GM15510 (cell line): ENCODE measurements around the gene TGFBI.

Experiments
- POLR2A ChIP-seq: IDR thresholded peaks from 3 replicates; pipeline ENCODE4 v1.6.1; 2011; ENCODE audit warnings: borderline replicate concordance; ENCODE audit not compliant: insufficient read length; ENCODE audit errors: extremely low read depth

The TGFBI gene

DNA sequence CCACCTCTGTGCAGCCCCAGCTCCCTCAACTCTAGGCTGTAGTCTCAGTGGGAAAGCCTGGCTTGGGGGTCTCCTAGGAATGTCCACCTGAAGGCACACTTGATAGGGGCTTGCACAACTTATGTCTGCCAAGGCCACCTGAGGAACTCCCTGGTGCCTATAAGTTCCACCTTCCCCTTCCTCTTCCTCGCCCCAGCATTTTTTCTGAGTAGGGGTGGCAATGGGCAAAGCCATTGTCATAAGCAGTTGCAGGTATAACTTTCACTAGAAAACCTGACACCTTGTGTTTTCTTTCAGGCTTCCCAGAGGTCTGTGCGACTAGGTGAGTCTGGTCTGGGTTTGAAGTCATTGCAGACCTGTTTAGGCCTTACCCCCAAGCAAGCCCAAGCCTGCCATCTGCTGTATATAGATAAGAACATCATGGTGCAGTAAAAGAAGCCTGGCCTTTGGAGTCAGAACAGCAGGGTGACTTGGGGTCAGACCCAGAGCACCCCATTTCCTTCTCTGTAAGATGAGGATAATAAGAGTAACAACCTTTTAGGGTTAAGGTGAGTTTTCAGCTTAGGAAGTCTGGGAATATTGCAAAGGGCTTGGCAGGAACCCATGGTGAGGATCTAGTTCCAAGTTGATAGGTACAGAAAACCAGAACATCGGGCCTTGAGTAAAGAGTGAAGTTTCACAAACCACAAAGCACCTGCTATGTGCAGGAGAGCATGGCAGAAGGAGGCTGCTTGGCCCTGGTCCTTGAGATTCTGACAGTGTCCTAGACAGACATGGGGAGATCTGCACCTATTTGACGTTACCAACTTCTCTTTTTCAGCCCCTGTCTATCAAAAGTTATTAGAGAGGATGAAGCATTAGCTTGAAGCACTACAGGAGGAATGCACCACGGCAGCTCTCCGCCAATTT lies 33.8 kb downstream of the TGFBI start:
- TF ChIP-seq POLR2A: no peak

DNA sequence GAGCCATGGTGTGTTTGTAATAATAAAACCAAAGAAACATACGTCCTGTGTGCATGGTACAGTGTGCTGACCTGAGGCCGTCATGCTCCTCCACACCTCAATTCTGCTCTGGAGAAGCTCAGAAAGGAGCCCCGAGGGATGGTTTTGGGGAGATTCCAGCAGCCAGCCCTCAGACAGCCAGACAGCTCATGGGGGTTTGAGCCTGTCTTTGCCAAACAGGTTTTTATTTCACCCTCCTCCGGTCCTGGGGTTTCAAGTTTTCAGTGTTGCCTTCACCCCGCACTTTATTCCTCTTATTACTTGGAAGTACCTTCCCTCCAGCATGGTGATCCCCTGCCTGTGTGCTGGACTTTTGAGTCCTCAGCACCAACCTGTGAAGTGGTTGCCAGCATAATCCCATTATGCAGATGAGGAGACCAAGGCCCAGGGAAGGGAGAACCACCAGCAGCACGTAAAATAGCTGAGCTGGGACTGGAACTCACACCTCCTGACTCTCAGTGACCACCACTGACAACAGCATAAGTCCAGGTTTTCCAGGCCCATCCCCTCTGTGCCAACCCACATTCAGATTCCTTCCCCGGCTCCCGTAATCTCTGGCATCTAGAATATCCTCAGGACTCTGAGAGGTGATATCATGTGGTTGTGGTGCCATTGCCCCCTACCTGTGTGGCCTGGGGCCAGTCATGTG lies 35.1 kb downstream of the TGFBI start:
- no peak for TF ChIP-seq POLR2A

DNA sequence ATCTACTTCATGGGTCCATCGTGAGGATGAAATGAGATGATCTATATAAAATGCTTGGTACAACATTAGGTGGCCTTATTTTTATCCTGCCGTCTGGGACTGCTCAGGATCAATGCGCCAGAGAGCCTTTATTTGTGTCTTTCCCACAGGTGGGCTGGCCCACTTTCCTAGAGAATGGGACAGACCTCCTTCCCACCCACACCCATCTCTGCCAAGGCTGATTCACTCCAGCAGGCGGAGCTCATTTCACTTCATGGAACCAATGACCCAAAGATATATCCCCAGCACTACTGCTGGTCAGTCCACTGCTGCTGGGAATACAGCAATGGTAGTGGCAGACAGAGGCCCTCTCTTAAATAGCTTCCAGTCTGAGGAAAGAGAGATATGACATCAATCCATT lies 35.7 kb downstream of the TGFBI start:
- TF ChIP-seq POLR2A: no peak

DNA sequence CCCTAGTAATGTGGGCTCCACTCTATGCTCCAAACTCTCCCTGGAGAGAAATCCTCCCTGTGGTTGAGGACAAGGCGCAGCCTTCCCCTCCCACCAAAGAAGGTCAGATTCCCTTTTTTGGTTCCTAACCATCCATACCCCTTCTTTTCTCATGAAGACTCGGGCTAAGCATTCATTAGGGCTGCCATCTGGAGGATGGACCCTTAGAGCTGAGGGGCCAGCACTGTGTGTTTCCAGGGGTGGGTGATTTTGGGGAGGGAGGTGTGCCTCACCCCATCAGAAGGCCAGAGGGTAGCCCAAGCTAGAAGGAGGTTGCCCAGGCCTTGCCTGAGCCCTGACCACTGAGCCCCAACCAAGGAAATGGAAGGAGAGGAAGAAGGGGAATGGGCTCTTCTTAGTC lies 36.8 kb downstream of the TGFBI start:
- TF ChIP-seq POLR2A: no peak

DNA sequence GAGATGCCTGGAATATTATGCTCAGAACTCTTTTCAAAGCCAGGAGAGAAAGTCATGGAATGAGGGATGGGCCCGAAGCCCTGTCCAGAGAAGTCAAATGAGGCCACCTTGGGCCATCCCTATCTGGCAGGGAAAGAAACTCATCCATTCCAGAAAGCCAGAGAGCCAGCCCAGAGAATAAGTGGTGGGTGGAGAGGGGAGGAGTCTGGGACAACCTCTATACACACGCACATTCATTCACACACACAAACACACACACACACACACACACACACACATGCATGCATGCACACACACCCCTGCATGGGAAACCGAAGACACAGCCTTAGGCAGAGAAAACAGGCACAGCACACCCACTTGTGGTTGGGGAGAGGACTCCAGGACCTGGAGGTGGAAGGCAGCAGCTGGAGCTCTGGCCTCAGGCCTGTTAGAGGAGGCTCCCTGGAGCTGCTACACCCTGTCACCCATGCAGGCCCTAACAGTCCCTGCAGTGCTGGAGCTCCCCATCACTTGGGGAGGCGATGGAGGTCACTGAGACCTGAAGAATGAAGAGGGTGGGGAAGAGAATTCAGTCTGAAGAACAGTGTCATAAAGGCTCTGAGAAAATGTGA lies 38.0 kb downstream of the TGFBI start:
- no peak for TF ChIP-seq POLR2A

DNA sequence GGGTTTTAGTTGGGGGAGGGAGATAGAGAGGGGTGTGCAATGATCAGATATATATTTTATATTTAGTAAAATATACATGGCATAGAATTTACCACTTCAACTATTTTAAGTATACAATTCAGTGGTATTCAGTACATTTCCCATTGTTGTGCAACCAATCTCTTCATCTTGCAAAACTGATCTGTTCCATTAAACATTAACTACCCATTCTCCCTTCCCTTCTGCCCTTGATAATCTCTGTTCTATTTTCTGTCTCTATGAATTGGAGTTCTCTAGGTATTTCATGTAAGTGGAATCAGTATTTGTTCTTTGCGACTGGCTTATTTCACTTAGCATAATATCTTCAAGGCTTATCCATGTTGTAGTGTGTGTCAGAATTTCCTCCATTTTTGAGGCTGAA lies 38.6 kb downstream of the TGFBI start:
- no peak for TF ChIP-seq POLR2A

DNA sequence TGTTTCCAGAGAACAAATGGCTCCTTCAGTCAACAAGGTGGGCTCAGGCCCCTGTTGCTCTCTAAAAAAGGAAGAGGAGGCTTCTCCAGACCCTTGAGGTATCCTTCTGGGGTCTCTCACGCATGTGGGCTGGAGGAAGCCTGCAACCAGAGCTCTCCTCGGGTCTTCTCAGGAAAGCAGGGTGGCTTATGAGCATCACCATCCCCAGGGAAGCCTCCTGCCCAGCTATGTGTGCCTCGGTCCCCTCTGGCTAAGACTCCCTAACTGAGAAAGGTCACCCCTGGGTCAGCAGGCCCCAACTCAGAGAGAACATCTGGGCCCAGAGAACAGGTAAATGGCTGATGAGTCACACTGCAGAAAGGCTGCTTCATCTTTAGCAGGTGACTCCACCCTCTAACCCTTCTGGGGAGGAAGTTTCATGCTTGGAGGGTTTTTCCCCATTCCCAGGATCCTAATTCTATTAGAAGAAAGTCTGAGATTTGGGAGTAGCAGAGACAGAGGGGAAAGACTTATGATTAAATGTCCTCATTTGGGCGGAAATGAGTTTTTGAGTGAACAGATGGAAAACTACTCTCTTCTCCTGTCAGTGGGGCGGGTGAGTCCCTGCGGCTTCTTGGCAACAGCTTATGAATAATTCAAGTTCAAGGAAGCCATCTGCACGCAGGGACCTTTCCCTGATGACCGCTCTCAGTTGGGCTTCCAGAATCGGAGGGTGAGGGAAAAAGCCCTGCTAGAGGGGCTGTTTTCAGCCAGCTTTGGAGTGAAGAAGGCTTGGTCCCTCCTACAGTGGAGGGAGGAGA lies 41.9 kb downstream of the TGFBI start:
- TF ChIP-seq POLR2A: no peak

DNA sequence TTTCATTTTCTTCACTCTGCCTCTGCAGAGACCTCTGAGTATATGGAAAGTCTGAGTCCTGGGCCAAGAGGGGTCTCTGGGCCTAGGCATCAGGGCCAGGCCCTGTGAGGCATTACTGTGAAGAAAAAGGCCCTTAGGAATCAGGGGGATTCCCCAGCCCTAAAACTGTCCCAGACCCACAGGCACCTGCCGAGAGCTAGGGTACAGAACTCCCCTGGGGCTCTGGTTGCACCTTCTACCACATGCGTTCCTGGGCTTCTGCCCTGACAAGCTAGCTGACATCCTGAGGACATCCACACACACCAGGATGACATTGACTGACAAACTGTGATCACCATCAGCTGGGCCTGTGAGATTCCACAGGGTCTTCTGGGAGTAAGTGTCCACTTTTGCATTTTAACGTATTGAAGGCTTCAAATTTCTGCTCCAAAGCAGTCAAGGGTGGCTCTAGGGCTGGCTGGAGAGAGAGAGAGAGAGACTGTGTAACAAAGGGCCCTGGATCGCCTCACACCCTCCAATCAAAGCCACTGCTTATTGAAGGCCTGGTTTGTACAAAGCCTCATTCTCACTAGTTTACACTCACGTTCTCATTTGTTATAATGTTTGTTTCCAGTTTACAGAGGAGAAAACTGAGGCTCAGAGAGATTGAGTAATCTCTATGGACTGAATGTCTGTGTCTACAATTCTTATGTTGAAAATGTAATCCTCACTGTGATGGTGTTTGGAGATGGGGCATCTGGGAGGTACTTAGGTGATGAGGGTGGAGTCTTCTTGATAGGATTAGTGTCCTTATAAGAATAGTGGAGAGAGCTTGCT lies 45.1 kb downstream of the TGFBI start:
- TF ChIP-seq POLR2A: no peak

DNA sequence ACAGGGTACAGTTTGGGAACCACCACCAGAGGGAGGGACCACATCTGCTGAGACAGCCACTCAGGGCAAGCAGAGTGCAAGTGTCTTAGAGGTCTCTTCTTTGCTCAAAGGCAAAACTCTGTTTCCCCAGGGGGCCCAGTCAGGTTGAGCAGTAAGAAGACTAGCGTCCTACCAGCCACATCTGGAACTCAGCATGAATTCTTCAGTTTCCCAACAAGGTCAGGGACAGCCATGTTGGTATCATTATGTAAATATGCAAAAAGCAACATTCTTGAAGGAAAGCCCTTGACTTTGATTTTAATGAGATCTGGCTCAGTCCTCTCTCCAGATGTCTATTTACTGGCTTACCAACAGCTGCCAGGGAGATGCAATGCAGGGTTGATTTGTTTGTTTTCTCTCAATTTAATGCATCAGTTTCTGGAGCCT lies 46.7 kb downstream of the TGFBI start:
- TF ChIP-seq POLR2A: no peak

DNA sequence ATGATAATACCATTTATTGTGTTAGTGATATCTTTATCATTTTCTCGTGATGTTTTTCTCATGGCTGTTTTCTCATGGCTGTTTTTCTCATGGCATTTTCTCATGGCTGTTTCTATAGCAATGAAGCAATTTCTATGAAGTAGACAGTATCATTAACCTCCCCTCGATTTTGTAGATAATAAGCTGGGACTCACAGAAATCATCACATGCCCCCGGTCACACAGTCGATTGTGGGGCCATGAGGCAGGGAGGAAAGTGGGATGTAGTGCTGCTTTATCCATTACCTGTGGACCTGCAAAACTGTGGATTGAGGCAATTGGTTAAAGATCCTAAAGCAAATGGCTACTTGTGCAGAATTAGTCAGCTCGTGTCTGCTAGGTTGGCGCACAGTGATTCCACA lies 47.3 kb downstream of the TGFBI start:
- TF ChIP-seq POLR2A: no peak

DNA sequence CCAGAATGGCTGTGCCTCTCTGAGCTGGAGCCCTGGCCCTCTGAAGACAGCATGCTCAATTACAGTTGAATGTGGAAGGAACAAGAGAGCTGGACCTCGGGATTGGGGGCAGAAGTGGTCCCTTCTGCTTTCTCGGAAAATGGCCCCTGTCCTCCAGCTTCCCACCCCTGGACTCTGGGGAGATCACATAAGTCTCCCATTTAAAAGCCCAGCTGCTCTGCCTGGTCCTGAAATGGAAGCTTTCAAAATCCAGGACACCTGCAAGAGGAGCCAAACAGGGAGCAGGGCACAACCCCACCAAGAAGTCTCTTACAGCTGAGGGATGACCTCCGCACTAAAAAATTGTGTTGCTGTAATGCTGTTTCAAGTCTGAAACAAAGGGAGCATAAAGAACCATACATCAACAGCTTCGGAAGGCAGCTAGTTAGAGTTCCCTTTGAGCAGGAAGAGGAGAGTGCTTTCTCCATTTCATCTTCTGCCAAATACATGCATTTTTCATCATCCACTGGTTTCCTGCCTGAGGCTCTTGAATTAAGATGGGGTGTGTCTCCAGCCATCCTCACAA lies 48.2 kb downstream of the TGFBI start:
- TF ChIP-seq POLR2A: no peak

DNA sequence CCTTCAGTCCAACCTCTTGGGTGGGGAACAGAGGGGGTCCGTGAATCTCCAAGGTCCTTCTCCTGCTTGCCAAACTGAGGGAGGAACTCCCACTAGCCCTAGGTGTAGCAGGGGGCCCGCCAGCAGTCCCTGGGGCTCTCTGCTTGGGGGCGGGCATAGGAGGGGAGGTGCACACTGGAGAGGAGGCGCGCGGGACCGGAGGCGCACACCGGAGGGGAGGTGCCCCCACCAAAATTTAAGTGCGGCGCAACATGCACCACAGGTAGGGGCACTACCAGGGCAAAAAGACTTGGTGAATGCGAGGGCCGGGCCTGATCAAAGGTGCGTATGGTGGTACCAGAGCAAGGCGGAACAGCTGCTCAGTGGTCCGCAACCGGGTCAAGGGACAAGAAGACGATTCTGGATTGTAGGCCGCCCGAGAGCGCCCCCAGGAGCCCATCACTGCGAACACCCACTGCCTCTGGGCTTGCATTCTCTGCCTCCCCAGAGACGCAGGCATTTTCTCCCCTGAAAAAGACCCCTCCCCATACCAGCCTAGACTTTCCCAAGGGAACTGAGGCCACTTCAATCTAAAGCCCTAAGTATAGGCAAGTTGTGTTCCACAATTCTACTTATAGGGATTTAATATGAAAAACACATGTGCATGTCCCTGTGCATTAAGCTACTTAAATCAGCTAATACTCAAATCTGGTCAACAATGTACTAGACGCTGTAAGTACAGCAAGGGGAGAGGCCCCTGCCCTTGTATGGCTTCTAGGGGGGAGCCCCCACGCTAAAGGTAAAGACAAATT lies 50.6 kb downstream of the TGFBI start:
- TF ChIP-seq POLR2A: no peak

DNA sequence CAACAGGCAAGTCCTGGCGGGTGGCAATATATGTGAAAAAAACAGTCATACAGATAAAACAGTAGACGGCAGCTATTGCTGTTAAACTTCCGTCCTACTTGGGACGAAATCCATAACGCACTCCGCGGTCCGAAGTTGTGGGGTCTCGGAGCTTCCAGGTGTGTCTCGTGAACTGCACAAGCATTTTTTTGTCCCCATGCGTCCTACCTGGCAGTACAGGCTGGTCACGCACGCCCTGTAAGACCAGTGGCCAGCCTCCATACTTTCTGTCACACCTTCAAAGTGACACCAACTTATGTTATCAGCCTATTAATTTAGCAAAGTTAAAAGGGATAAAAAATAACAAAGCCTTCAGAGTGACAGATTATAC lies 51.3 kb downstream of the TGFBI start:
- TF ChIP-seq POLR2A: no peak
